ENCODE data around the gene EMC6. TPM values are rescaled to one million over a fixed set of nuclear protein-coding genes. Genes with fewer than 3 reads are reported as not detected.

The EMC6 gene
- total RNA-seq, 1 donor from 2014 or later: 32.9 TPM

- intact Hi-C loops (cut with DNase I): no loop called here
- Histone ChIP-seq H3K4me1 (no peaks in the 10 kb centered on the region), H3K36me3 (no peaks in the 10 kb centered on the region), H3K27ac (no peak overlapping the region), H3K4me3 (no peak overlapping the region), H3K27me3 (ENCODE audit: low read depth) (peaks cover 28% of the 10 kb centered on the region), H3K9me3 (no peaks in the 10 kb centered on the region)
- no peak for DNase-seq
- no peak for ATAC-seq
- TF ChIP-seq CTCF (IDR thresholded peaks at IDR 0.05): no peak
These were observed 10.4 kb downstream of the EMC6 start for GRCh38 chr17:3678821-3679530.

- peaks cover 34% of the 10 kb centered on the region for H3K27me3 ChIP-seq (ENCODE audit: low read depth)
- no peak overlapping the region for H3K4me3 ChIP-seq
- no peaks in the 10 kb centered on the region for H3K9me3 ChIP-seq
- DNase-seq (no peak), ATAC-seq (peak in 1 of 2 donors; percentile 4)
- intact Hi-C loops (cut with DNase I): no loop called here
- H3K36me3 ChIP-seq: no peaks in the 10 kb centered on the region
- TF ChIP-seq CTCF (IDR thresholded peaks at IDR 0.05): no peak
- no peak overlapping the region for H3K27ac ChIP-seq
- no peaks in the 10 kb centered on the region for H3K4me1 ChIP-seq
These were observed 11.0 kb downstream of the EMC6 start for GRCh38 chr17:3679531-3680126.

- intact Hi-C loops (cut with DNase I): no loop called here
- no peak for TF ChIP-seq CTCF (IDR thresholded peaks at IDR 0.05)
- ATAC-seq (no peak), DNase-seq (no peak)
- H3K9me3 ChIP-seq: no peaks in the 10 kb centered on the region
- H3K27me3 ChIP-seq (ENCODE audit: low read depth): peaks cover 42% of the 10 kb centered on the region
- no peak overlapping the region for H3K27ac ChIP-seq
- no peaks in the 10 kb centered on the region for H3K4me1 ChIP-seq
- H3K4me3 ChIP-seq: no peak overlapping the region
- H3K36me3 ChIP-seq: no peaks in the 10 kb centered on the region
These were observed 12.4 kb downstream of the EMC6 start for GRCh38 chr17:3681057-3681456.

- H3K9me3 ChIP-seq: no peaks in the 10 kb centered on the region
- no peak overlapping the region for H3K4me3 ChIP-seq
- no peak for DNase-seq
- H3K27ac ChIP-seq: no peak overlapping the region
- no peaks in the 10 kb centered on the region for H3K4me1 ChIP-seq
- H3K27me3 ChIP-seq (ENCODE audit: low read depth): peaks cover 42% of the 10 kb centered on the region
- H3K36me3 ChIP-seq: no peaks in the 10 kb centered on the region
- no peak for ATAC-seq
- intact Hi-C loops (cut with DNase I): no loop called here
- no peak for TF ChIP-seq CTCF (IDR thresholded peaks at IDR 0.05)
These were observed 13.0 kb downstream of the EMC6 start for GRCh38 chr17:3681565-3681964.

GRCh38 chr17:3682033-3682432, 13.4 kb downstream of the EMC6 start:
- DNase-seq: no peak
- Histone ChIP-seq H3K27ac (no peak overlapping the region), H3K36me3 (no peaks in the 10 kb centered on the region), H3K9me3 (no peaks in the 10 kb centered on the region), H3K27me3 (ENCODE audit: low read depth) (peaks cover 42% of the 10 kb centered on the region), H3K4me1 (no peaks in the 10 kb centered on the region), H3K4me3 (no peak overlapping the region)
- intact Hi-C loops (cut with DNase I): no loop called here
- ATAC-seq: peak in 1 of 2 donors; percentile 5
- no peak for TF ChIP-seq CTCF (IDR thresholded peaks at IDR 0.05)

Data from lower lobe of right lung (tissue), 2 donors.